A549 (cell line): ENCODE results near the gene CELSR1. TPM values are rescaled to one million over a fixed set of nuclear protein-coding genes. Genes with fewer than 3 reads are reported as not detected.
A peak's percentile ranks its signal among the peaks of the same experiment; 100 is the strongest.
"Not testable (repeated sequence)": the region's sequence is repeated elsewhere in the genome, so short reads cannot be mapped to it uniquely, and the experiment has no call there.

Source experiments
- ATAC-seq, 2 experiments: fragments of 200-7000 bp in 1 of 2; fragments of >200 bp in 1 of 2; cut with Nextera tagmentation in 1 of 2; cut with Tn5 transposase in 1 of 2; 3 replicates each; pipeline versions ENCODE4 v1.8.0 to v1.9.1; 2018 to 2020; ENCODE audit warnings: mild to moderate bottlenecking in 1 of 2, moderate library complexity in 1 of 2
- CTCF ChIA-PET: fragments of 300-600 bp; sonication (Branson Sonifier 250); formaldehyde crosslinking; extraction: SDS; loops from one replicate; lab custom pipeline; 2021; ENCODE audit warnings: antibody characterized with exemption, inconsistent platforms; lab: Yijun Ruan, JAX
- POLR2A ChIA-PET: fragments of 350-600 bp; formaldehyde crosslinking; extraction: SDS; loops from one replicate; lab custom pipeline; 2021; ENCODE audit warnings: antibody characterized with exemption, inconsistent platforms; lab: Yijun Ruan, JAX
- DNase-seq, 2 experiments: peaks; one replicate each; pipeline versions ENCODE4 v3.0.0 to v3.0.0-alpha.2; 2011 to 2016; ENCODE audit warnings: low read depth in 1 of 2, low spot score in 1 of 2
- FAIRE-seq: peaks from 2 replicates; lab custom pipeline; 2011; peaks lifted over from hg19 to GRCh38; lab: Jason Lieb, UNC
- H3K27ac ChIP-seq, 2 experiments: fragments of >200 bp; sonication (Bioruptor Twin); formaldehyde crosslinking; 3 replicates each; pipeline ENCODE4 v1.5.1; 2016 to 2017
- H3K4me1 ChIP-seq: fragments of >200 bp; sonication (Bioruptor Twin); formaldehyde crosslinking; 3 replicates; pipeline ENCODE4 v1.6.1; 2016
- H3K4me2 ChIP-seq: fragments of >200 bp; sonication (Bioruptor Twin); formaldehyde crosslinking; 3 replicates; pipeline ENCODE4 v1.6.1; 2016
- H3K4me3 ChIP-seq: fragments of >200 bp; sonication (Bioruptor Twin); formaldehyde crosslinking; 3 replicates; pipeline ENCODE4 v1.5.1; 2016
- H3K9me3 ChIP-seq: fragments of >200 bp; sonication (Bioruptor Twin); formaldehyde crosslinking; 3 replicates; pipeline ENCODE4 v1.6.1; 2016
- ATOH8 ChIP-seq: fragments of 250-450 bp; sonication (Bioruptor Pico); IDR thresholded peaks from 2 replicates; pipeline ENCODE4 v1.5.0; 2020; ENCODE audit warnings: low read depth, mild to moderate bottlenecking, moderate library complexity
- CBX2 ChIP-seq: fragments of 200-600 bp; sonication (generic); IDR thresholded peaks from 2 replicates; pipeline ENCODE4 v1.6.1; 2016; ENCODE audit warnings: low read depth, mild to moderate bottlenecking, borderline replicate concordance
- CTCF ChIP-seq: fragments of >200 bp; sonication (Bioruptor Twin); formaldehyde crosslinking; IDR thresholded peaks from 3 replicates; pipeline ENCODE4 v1.5.1; 2016
- FOXS1 ChIP-seq: fragments of 250-450 bp; sonication (Bioruptor Pico); IDR thresholded peaks from 2 replicates; pipeline ENCODE4 v1.5.0; 2020; ENCODE audit warnings: mild to moderate bottlenecking, moderate library complexity
- HDAC2 ChIP-seq: fragments of 200-600 bp; sonication (generic); IDR thresholded peaks from 2 replicates; pipeline ENCODE4 v1.6.1; 2016
- HES2 ChIP-seq: fragments of >200 bp; sonication (Bioruptor Twin); formaldehyde crosslinking; IDR thresholded peaks from 2 replicates; pipeline ENCODE4 v1.6.1; 2016
- HOXB5 ChIP-seq: fragments of 250-450 bp; sonication (Bioruptor Pico); IDR thresholded peaks from 2 replicates; pipeline ENCODE4 v1.5.0; 2020; ENCODE audit warnings: mild to moderate bottlenecking, moderate library complexity
- KDM1A ChIP-seq: fragments of 200-600 bp; sonication (generic); IDR thresholded peaks from 2 replicates; pipeline ENCODE4 v1.6.1; 2016; ENCODE audit warnings: low read depth, mild to moderate bottlenecking
- MAFK ChIP-seq: fragments of 450-650 bp; IDR thresholded peaks from 2 replicates; pipeline ENCODE4 v1.6.1; 2014; ENCODE audit not compliant: partially characterized antibody
- RFX5 ChIP-seq: fragments of 450-650 bp; IDR thresholded peaks from 2 replicates; pipeline ENCODE4 v1.7.1; 2014; ENCODE audit warnings: antibody characterized with exemption, mild to moderate bottlenecking, moderate library complexity
- SMC3 ChIP-seq: fragments of >200 bp; sonication (Bioruptor Twin); formaldehyde crosslinking; IDR thresholded peaks from 3 replicates; pipeline ENCODE4 v1.6.1; 2018; ENCODE audit warnings: inconsistent platforms
- TFCP2L1 ChIP-seq: fragments of 250-450 bp; sonication (Bioruptor Pico); IDR thresholded peaks from 2 replicates; pipeline ENCODE4 v1.5.0; 2021; ENCODE audit warnings: mild to moderate bottlenecking
- TP53 ChIP-seq: fragments of 250-450 bp; sonication (Bioruptor Pico); IDR thresholded peaks from 2 replicates; pipeline ENCODE4 v1.5.0; 2021; ENCODE audit warnings: mild to moderate bottlenecking, moderate library complexity
- ZC3H11A ChIP-seq: fragments of 450-650 bp; IDR thresholded peaks from 2 replicates; pipeline ENCODE4 v1.6.1; 2014; ENCODE audit warnings: antibody characterized with exemption, mild to moderate bottlenecking
- ZNF302 ChIP-seq: fragments of 250-450 bp; sonication (Bioruptor Pico); IDR thresholded peaks from 2 replicates; pipeline ENCODE4 v1.9.0; 2021; ENCODE audit warnings: inconsistent platforms, mild to moderate bottlenecking, moderate library complexity
- ZSCAN20 ChIP-seq: fragments of 250-450 bp; sonication (Bioruptor Pico); IDR thresholded peaks from 2 replicates; pipeline ENCODE4 v1.8.0; 2022; ENCODE audit warnings: mild to moderate bottlenecking, moderate library complexity
- WGBS: methylation state at CpG from one replicate; pipeline ENCODE4 v1.1.6; 2017; ENCODE audit errors: missing lambda C conversion rate; 5-methylcytosine and 5-hydroxymethylcytosine counted together
- polyA plus RNA-seq, 4 experiments: library from polyadenylated mRNA; depleted of rRNA in 3 of 4; stranded (reverse); fragments of >200 nt; fragmentation: RNase III in 1 of 4; extraction: RNeasy Plus Mini Kit Qiagen cat#74134 plus additional on column Dnase treatment in 1 of 4; gene quantifications; 2 replicates in 3 of 4; 3 replicates in 1 of 4; pipeline ENCODE4 v1.2.3, GENCODE V29; 2011 to 2017
- TF ChIP-seq, protein P1 (sequence below): fragments of 250-450 bp; sonication (Bioruptor Pico); IDR thresholded peaks from 2 replicates; pipeline ENCODE4 v1.5.0; 2021; ENCODE audit warnings: mild to moderate bottlenecking, moderate library complexity, borderline replicate concordance
- TF ChIP-seq, protein P2 (sequence below): IDR thresholded peaks from 2 replicates; pipeline ENCODE4 v1.6.1; 2012

CELSR1 gene
- polyA plus RNA-seq, 2 of the 4 experiments (the other 2 are of a cell fraction), result 15.3 to 31.8 TPM

DNA sequence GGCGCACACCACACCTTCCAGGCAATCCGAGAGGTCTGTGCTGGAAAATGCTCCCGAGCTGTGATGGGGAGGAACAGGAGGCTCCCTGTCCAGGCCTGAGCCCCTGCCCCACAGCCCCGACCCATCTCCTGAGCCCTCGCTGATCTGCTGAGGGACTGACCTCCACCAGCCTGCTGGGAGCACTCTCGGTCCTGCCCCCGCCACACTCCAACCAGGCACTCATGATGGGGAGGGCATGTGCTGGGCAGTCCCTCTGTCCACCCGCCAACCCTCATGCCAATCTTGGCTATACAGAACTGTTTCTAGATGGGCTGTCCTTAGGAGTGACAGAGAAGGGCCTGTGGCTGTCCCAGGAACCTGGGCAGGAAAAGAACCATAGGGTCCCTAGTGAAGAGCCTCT lies 131.1 kb downstream of the CELSR1 start:
- H3K4me1 ChIP-seq, result no peaks in the 10 kb centered on the region
- CTCF ChIA-PET, result interaction anchor here (0.6 to 1.2 kb wide), 2 partner anchors 39 to 91 kb away, joined by 3 to 5 read pairs; no protein-coding TSS in a partner anchor
- WGBS, result 90% methylated on average over 5 of the region's 8 CpGs
- POLR2A ChIA-PET, result no interaction called here
- no peaks in the 10 kb centered on the region for H3K9me3 ChIP-seq
- H3K4me2 ChIP-seq, result no peak overlapping the region
- FAIRE-seq (no peak), ATAC-seq (peak in 1 of 2 experiments; percentile 28; a peak in 1 of 6 replicates), DNase-seq (no peak)
- TF ChIP-seq ATOH8 (CRISPR knock-in tag), result no peak
- TF ChIP-seq, protein P1, sequence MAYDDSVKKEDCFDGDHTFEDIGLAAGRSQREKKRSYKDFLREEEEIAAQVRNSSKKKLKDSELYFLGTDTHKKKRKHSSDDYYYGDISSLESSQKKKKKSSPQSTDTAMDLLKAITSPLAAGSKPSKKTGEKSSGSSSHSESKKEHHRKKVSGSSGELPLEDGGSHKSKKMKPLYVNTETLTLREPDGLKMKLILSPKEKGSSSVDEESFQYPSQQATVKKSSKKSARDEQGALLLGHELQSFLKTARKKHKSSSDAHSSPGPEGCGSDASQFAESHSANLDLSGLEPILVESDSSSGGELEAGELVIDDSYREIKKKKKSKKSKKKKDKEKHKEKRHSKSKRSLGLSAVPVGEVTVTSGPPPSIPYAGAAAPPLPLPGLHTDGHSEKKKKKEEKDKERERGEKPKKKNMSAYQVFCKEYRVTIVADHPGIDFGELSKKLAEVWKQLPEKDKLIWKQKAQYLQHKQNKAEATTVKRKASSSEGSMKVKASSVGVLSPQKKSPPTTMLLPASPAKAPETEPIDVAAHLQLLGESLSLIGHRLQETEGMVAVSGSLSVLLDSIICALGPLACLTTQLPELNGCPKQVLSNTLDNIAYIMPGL, result no peak
- no peak for TF ChIP-seq ZC3H11A
- no peak for TF ChIP-seq MAFK
- no peak for TF ChIP-seq KDM1A
- no peak for TF ChIP-seq HOXB5 (CRISPR knock-in tag)
- no peak for TF ChIP-seq CBX2
- TF ChIP-seq, protein P2, sequence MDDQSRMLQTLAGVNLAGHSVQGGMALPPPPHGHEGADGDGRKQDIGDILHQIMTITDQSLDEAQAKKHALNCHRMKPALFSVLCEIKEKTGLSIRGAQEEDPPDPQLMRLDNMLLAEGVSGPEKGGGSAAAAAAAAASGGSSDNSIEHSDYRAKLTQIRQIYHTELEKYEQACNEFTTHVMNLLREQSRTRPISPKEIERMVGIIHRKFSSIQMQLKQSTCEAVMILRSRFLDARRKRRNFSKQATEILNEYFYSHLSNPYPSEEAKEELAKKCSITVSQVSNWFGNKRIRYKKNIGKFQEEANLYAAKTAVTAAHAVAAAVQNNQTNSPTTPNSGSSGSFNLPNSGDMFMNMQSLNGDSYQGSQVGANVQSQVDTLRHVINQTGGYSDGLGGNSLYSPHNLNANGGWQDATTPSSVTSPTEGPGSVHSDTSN, result no peak
- H3K4me3 ChIP-seq, result no peak overlapping the region
- 0 out of 6 replicates have a peak overlapping the region, but pooled peaks of 1 of the 2 experiments have one; percentile 13 for H3K27ac ChIP-seq

DNA sequence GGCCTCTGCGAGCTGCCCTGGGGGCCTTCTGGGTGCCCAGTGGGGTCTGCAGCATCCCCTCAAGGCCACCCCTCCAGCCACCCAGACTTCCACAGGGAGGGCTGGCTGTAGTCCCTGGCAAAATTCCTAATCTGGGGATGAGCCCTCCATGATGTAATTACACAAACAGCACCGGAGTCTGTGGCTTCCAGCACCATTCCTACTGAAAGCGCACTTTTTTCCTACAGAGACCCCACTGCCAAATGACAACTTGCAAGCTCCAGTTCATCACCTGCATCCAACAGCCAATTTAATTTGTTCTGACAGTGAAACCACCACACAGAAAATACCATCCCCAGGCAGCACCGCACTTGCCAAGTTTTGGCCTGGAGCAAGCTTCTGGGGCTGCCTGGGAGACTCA lies 131.5 kb downstream of the CELSR1 start:
- DNase-seq, result no peak
- H3K4me3 ChIP-seq, result no peak overlapping the region
- TF ChIP-seq HES2, result no peak
- no peak for TF ChIP-seq HDAC2
- no peak for TF ChIP-seq SMC3
- no peak for TF ChIP-seq ZSCAN20
- TF ChIP-seq CTCF, result no peak
- no peak for TF ChIP-seq FOXS1
- TF ChIP-seq RFX5, result no peak
- TF ChIP-seq ZNF302, result no peak
- TF ChIP-seq, protein P2, result no peak
- TF ChIP-seq TP53, result no peak
- no peak for TF ChIP-seq TFCP2L1 (CRISPR knock-in tag)
- no peak overlapping the region for H3K27ac ChIP-seq
- ChIA-PET POLR2A (no interaction called here), CTCF (interaction anchor here (0.6 to 1.2 kb wide), 2 partner anchors 38 to 91 kb away, joined by 3 to 5 read pairs; no protein-coding TSS in a partner anchor)
- 81% methylated on average over 3 of the region's 4 CpGs for WGBS
- H3K9me3 ChIP-seq, result no peaks in the 10 kb centered on the region
- H3K4me2 ChIP-seq, result no peak overlapping the region
- H3K4me1 ChIP-seq, result no peaks in the 10 kb centered on the region
- no peak for ATAC-seq
- no peak for FAIRE-seq

- WGBS, result 94% methylated on average over 5 of the region's 7 CpGs
- DNase-seq, H3K4me1 ChIP-seq, H3K4me3 ChIP-seq, H3K4me2 ChIP-seq, CTCF ChIA-PET, H3K9me3 ChIP-seq, H3K27ac ChIP-seq, ATAC-seq, FAIRE-seq: not testable (repeated sequence)
- POLR2A ChIA-PET, result interaction anchor here (0.7 kb wide), 1 partner anchor 43 kb away, joined by 5 read pairs; no protein-coding TSS in a partner anchor
These were observed 133.5 kb downstream of the CELSR1 start for GRCh38 chr22:46403880-46404279.
